KBM-7 (cell line): ENCODE measurements around the gene UBB.
A peak's percentile ranks its signal among the peaks of the same experiment; 100 is the strongest.

Source experiments
- DNase-seq: peaks from one replicate; pipeline ENCODE4 v3.0.0-alpha.2; 2015
- in situ Hi-C: fragments of 300-500 bp; cut with MboI; formaldehyde crosslinking; loops from 2 replicates; pipeline ENCODE4 v1.14.3; 2020; ENCODE audit warnings: low sequenced_read_pairs, low pct_unique_long_range_greater_than_20kb, mixed read lengths

UBB gene

GRCh38 chr17:16415031-16415924 is 34.4 kb downstream of the UBB start, which contains the start of gene TRPV2:
TSS of gene TRPV2 (plus strand) at chr17:16415571. CDS start at chr17:16417669, 2,098 bp downstream.
- in situ Hi-C loops = no loop called here
- DNase-seq = peak; percentile 47

DNA sequence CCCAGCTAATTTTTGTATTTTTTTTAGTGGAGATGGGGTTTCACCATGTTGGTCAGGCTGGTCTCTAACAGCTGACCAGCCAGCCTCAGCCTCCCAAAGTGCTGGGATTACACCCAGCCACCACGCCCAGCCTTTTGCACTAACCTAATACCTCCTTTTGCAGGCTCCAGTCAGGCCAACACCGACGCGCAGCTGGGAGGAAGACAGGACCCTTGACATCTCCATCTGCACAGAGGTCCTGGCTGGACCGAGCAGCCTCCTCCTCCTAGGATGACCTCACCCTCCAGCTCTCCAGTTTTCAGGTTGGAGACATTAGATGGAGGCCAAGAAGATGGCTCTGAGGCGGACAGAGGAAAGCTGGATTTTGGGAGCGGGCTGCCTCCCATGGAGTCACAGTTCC is 36.5 kb downstream of the UBB start:
- in situ Hi-C loops = no loop called here
- DNase-seq = no peak

DNA sequence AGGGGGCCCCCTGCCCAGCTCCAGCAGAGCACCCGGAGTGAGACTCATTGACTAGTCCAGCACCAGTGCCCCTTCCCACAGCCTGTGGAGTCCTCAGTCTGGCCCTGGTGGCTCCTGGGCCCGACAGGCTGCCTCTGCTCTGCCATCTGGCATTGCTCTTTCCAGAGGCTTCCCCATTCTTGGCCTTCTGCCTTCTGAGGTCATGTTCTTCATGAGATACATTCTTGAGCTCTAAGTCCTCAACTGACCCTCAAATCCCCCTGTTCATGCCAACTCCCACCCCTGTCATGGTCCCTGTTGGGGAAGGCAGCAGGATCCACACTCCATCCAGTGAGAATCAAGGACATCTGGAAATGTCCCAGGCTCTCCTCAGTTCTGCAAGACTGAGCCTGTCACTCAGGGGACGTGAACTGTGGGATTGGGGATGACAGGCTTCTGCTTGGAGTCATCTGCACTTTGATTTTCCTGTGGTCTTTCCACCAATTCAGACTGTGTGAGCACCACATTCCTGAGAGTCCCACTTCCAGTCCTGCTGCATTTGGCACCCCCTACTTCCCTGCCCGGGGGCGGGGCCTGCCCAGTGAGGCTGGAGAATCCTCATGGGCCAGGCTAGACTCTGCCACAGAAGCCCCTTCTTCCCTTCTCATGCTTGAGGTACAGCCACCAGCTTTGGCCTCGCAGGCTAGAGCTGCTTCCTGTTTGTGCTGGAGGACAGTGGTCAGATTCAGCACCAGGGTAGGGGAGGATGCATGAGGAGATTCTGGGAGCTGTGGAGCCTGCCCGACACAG is 37.2 kb downstream of the UBB start:
- DNase-seq = no peak
- in situ Hi-C loops = no loop called here

GRCh38 chr17:16418685-16419068 is 37.8 kb downstream of the UBB start:
- DNase-seq = no peak
- in situ Hi-C loops = no loop called here

DNA sequence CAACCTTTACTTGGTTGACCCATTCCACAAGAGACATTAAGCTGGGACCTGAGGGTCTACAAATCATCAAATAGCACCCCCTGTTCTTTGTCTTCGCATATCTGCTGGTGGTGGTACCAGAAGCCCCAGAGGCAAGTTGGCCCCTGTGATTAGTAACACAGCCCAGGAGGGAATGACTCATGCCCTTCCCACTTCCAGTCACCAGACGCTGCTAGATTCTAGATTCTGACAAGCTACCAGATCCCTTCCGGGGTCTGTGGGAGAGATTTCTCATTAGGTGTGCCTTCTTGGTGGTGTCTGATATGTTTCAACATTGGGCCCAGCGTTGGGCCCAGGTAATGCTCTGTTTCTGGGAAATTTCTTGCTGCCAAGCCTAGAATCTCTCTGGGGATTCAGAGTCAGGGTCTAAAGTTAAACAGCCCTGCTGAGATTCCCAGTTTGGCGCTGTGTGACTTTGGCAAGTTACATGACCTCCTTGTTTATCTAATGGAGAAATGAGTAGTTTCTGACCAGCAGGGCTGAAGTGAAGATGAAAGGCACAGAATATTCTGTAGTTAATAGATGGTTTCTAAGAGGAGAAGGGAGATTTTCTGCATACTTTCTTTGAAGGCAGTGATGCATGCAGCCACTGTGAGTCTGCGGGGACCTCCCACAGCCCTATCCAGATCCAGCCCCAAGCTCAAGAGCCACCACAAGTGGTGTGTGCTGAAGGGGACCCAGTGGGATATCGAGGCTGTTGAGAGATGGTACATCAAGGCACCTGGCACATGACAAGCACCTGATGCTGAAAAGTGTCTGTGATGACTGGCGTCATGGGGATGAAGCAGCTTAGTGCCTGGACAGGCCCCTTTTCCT is 38.4 kb downstream of the UBB start:
- in situ Hi-C loops = no loop called here
- peak; percentile 46 for DNase-seq

DNA sequence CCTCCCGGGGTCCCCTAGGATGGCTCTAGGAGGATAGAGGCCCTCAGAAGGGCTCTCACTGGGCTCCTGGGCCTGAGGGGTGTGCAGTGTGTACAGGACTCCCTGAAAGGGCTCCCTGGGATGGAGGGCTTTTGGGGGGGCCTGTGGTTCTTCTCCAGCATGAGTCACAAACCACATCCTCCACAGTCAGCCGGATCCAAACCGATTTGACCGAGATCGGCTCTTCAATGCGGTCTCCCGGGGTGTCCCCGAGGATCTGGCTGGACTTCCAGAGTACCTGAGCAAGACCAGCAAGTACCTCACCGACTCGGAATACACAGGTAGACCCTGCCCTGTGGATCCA is 39.0 kb downstream of the UBB start:
- no peak for DNase-seq
- in situ Hi-C loops = no loop called here

DNA sequence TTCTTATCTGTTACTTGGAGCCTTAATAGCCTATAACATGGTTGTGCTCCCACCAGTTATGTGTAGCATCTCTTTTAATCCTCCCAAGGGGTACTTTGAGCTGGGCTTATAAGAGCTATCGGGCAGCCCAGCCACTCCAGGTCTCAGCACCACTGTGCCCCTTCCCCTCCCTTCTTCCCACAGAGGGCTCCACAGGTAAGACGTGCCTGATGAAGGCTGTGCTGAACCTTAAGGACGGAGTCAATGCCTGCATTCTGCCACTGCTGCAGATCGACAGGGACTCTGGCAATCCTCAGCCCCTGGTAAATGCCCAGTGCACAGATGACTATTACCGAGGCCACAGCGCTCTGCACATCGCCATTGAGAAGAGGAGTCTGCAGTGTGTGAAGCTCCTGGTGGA is 41.5 kb downstream of the UBB start:
- in situ Hi-C loops = no loop called here
- no peak for DNase-seq

GRCh38 chr17:16423226-16423872 is 42.5 kb downstream of the UBB start:
- in situ Hi-C loops = no loop called here

GRCh38 chr17:16425202-16425601 is 44.3 kb downstream of the UBB start:
- DNase-seq = no peak
- in situ Hi-C loops = no loop called here

More at GRCh38 chr17:16423226-16423872, 42.5 kb downstream of the UBB start:
- DNase-seq = no peak

GRCh38 chr17:16425698-16426659 is 45.1 kb downstream of the UBB start:
- in situ Hi-C loops = no loop called here
- no peak for DNase-seq

GRCh38 chr17:16427020-16427419 is 46.1 kb downstream of the UBB start:
- no peak for DNase-seq
- in situ Hi-C loops = no loop called here

DNA sequence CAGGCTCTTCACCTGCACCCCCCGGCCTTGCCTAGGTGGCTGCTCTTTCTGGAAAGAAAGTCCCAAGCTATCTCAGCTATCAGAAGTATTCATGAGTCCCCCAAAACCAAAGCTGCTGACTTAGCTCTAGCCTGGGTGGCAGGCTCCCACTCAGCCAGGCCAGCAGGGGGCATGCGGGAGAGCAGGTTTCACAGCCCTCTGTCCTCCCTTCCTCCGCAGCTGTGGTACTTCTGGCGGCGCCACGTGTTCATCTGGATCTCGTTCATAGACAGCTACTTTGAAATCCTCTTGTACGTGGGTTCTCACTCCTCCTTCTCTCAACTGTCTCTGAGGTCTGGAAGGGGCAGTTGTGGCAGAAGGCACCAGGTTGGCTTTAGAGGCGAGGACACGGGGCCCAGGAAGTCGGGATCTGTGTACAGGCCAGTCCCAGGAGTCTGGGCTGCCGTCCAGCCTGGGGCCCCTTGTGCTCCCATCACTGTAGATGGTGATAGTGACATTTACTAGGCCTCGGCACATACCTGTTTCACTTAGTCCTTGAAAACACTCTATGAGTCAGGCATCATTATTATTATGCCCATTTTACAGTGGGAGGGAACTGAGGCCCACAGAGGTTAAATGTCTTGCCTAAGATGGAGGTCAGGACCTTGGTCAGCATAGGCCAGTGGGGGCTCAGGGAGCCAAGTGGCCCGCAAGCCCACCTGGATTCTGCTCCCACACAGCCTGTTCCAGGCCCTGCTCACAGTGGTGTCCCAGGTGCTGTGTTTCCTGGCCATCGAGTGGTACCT is 47.4 kb downstream of the UBB start:
- in situ Hi-C loops = no loop called here
- peak; percentile 64 for DNase-seq

DNA sequence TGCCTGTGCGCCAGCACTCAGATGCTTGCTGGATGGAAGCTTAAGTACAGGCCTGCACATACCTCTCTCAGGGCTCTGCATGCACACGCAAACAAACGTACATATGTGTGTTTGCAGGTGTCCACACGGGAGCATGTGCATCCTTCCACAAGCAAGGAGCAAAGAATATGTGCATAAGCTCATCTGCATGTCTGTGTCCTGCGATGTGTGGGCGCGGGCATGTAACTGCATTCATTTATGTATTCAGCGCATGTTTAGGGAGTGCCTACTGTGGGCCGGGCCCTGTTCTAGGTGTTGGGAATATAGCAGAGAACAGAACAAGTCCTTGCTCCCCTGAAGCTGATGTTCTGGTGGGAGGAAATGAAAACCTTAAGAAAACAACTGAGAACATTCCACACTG is 48.2 kb downstream of the UBB start:
- in situ Hi-C loops = no loop called here
- DNase-seq = no peak

DNA sequence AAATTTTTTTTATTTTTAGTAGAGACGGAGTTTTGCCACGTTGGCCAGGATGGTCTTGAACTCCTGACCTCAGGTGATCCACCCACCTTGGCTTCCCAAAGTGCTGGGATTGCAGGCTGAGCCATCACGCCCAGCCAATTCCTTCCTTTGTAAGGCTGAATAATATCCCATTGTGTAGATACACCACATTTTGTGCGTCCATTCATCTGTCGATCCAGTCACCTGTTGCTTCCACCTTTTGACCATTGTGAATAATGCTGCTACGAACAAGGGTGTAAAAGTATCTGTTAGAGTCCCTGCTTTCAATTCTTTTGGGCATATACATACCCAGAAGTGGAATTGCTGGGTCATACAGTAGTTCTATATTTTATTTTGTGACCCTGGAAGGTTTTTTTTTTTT is 49.8 kb downstream of the UBB start:
- DNase-seq = no peak
- in situ Hi-C loops = no loop called here

DNA sequence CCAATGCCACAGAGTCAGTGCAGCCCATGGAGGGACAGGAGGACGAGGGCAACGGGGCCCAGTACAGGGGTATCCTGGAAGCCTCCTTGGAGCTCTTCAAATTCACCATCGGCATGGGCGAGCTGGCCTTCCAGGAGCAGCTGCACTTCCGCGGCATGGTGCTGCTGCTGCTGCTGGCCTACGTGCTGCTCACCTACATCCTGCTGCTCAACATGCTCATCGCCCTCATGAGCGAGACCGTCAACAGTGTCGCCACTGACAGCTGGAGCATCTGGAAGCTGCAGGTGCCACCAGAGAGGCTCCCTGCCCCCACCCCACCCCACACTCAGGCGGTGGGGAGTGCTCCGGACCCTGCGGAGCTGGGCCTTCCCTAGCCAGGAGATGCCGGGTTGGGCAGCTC is 51.1 kb downstream of the UBB start:
- in situ Hi-C loops = no loop called here
- no peak for DNase-seq
